Aorta (tissue), 5 donors: ENCODE data around the gene PHC2. TPM values are rescaled to one million over a fixed set of nuclear protein-coding genes. Genes with fewer than 3 reads are reported as not detected.
A peak's percentile ranks its signal among the peaks of the same experiment; 100 is the strongest.

Experiments
- ATAC-seq: fragments of 200-7000 bp; cut with Tn5 transposase; one replicate; pipeline ENCODE4 v1.9.1; 2022; ENCODE audit warnings: moderate library complexity; ENCODE audit not compliant: low FRiP score
- DNase-seq, 2 donors: peaks; one replicate each; pipeline ENCODE4 v3.0.0-alpha.2; 2020
- H3K27ac ChIP-seq, 2 donors: one replicate each; pipeline ENCODE4 v1.5.1; 2013; ENCODE audit warnings: low read length in 2 of 2, mild to moderate bottlenecking in 2 of 2, moderate library complexity in 2 of 2, control low read depth in 1 of 2, inconsistent platforms in 1 of 2, low read depth in 1 of 2
- H3K27me3 ChIP-seq, 2 donors: one replicate each; pipeline ENCODE4 v1.6.1; 2013; ENCODE audit warnings: control low read depth in 1 of 2, low read length in 1 of 2, mild to moderate bottlenecking in 1 of 2, moderate library complexity in 1 of 2; ENCODE audit not compliant: insufficient read depth in 2 of 2, control insufficient read depth in 1 of 2
- H3K36me3 ChIP-seq, 2 donors: one replicate each; pipeline ENCODE4 v1.6.1; 2013; ENCODE audit warnings: control low read depth in 1 of 2, low read length in 1 of 2, mild to moderate bottlenecking in 1 of 2; ENCODE audit not compliant: insufficient read depth in 2 of 2, control insufficient read depth in 1 of 2
- H3K4me1 ChIP-seq, 2 donors: one replicate each; pipeline ENCODE4 v1.6.1; 2013; ENCODE audit warnings: low read length in 2 of 2, control low read depth in 1 of 2, mild to moderate bottlenecking in 1 of 2, moderate library complexity in 1 of 2; ENCODE audit not compliant: insufficient read depth in 2 of 2, control insufficient read depth in 1 of 2
- H3K4me3 ChIP-seq, 2 donors: one replicate each; pipeline ENCODE4 v1.5.1; 2013; ENCODE audit warnings: low read length in 2 of 2, control low read depth in 1 of 2, mild to moderate bottlenecking in 1 of 2
- H3K9me3 ChIP-seq: one replicate; pipeline ENCODE4 v1.6.1; 2013; ENCODE audit warnings: mild to moderate bottlenecking, low read length; ENCODE audit not compliant: control insufficient read depth
- WGBS, 2 donors: extraction: QIAGEN DNeasy Blood & Tissue Kit; methylation state at CpG; one replicate each; pipeline ENCODE4 v1.1.7; 2013; 5-methylcytosine and 5-hydroxymethylcytosine counted together
- intact Hi-C, 2 donors: fragments of 100-400 bp; cut with DNase I; formaldehyde crosslinking; loops; one replicate each; pipeline versions ENCODE4 v1.14.2 to v1.15.0; 2022
- microRNA-seq, 2 donors: library from miRNA; unstranded; fragments of <30 nt; microRNA quantifications; one replicate each; pipeline ENCODE4 v1.2.0, GENCODE V29; 2020
- polyA plus RNA-seq, 2 donors: library from polyadenylated mRNA; stranded (reverse); fragments of 200-250 nt; gene quantifications; one replicate each; pipeline ENCODE4 v1.2.3, GENCODE V29; 2013
- total RNA-seq, 2 donors: library from RNA; stranded (reverse); fragmentation: NEBNext Ultra II Directional; extraction: Animal tissue kit (Norgen Biotek cat#: 25700); gene quantifications; one replicate each; pipeline ENCODE4 v1.2.1, GENCODE V29; 2021
- donor health status: healthy with polysubstance abuse.
- donor health status: Bipolar disorder and iron deficiency.
- donor health status: DM: no; HTN: no; CAD: no.
- donor health status: DM: no; HTN: no; CAD: no.
- donor health status: DM: yes; HTN: yes; CAD: no.

PHC2 gene
- total and polyA plus RNA-seq, 4 donors, result 82.4 to 156 (median 107) TPM

DNA sequence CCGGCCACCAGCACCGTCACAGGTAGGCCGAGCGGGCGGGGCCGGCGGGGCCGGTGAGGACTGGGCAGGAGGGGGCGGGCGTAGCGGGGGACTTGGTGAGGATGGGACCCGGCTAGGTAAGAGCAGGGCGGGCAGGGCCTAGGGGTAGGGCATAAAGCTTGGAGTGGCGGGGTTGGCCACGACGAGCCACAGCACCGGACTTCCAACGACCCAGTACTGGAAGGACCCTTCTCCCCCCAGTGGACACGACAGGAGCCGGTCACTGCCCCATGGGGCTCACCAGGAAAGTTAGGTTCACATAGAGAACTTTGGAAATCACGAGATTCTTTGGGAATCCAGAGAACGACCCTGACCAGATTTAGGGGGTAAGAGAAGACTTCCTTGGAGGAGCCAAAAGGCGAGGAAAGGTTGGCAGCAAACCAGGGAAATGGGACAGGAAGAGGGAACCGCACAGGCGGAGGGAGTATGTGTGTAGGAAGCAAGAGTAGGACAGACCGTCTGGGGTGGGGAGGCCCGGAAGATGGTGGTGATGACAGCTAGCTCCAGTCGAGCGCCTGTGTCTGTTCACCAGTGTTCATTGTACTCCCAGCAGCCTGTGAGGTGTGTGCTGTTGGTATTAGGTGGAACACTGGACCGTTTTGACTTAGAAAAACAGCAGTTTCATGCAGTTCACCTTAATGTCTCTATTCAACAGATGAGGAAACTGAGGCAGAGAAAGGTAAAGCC lies 154.2 kb downstream of the PHC2 start:
- no peaks in the 10 kb centered on the region for H3K27me3 ChIP-seq
- H3K9me3 ChIP-seq, result no peaks in the 10 kb centered on the region
- intact Hi-C loops, result no loop called here
- peaks cover 0 to 7% of the 10 kb centered on the region in 2 donors for H3K36me3 ChIP-seq
- ATAC-seq, result no peak
- no peaks in the 10 kb centered on the region for H3K4me1 ChIP-seq
- WGBS, 2 donors, result 78% methylated on average over 30 of the region's 30 CpGs
- DNase-seq, result peak; percentile 35 to 74
- H3K4me3 ChIP-seq, result no peak overlapping the region
- no peak overlapping the region for H3K27ac ChIP-seq

- no peak overlapping the region for H3K27ac ChIP-seq
- no peak overlapping the region for H3K4me3 ChIP-seq
- H3K27me3 ChIP-seq, result no peaks in the 10 kb centered on the region
- H3K36me3 ChIP-seq, result peaks cover 0 to 2% of the 10 kb centered on the region in 2 donors
- intact Hi-C loops, result no loop called here
- no peaks in the 10 kb centered on the region for H3K9me3 ChIP-seq
- H3K4me1 ChIP-seq, result peaks cover 0 to 4% of the 10 kb centered on the region in 2 donors
- peak; percentile 27 to 68 for DNase-seq
- no peak for ATAC-seq
- 90% methylated on average over 41 to 45 of the region's 45 CpGs for WGBS, 2 donors
These were observed 155.0 kb downstream of the PHC2 start for GRCh38 chr1:33275706-33276572.

DNA sequence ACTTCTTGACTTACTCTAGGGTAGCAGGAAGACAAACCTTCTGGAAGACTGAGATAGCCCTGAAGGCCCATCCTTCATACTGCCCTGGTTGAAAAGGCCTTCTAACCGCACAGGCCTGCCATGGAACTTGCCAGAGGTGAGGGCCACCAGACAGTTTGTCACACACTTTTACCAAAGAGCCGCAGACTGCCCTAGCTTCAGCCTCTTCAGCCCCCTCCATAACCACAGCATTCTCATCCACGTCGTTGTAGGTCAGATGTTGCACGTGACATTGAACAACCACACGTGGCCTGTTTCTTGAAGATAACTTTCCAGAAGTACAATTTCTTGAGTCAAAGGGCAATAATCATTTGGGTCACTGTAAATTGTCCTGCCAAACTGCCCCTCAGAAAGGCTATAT lies 155.7 kb downstream of the PHC2 start:
- Histone ChIP-seq H3K27ac (no peak overlapping the region), H3K4me3 (no peak overlapping the region), H3K36me3 (peaks cover 0 to 2% of the 10 kb centered on the region in 2 donors), H3K27me3 (no peaks in the 10 kb centered on the region), H3K4me1 (peaks cover 0 to 6% of the 10 kb centered on the region in 2 donors), H3K9me3 (no peaks in the 10 kb centered on the region)
- no peak for ATAC-seq
- 46 to 49% methylated on average over 6 of the region's 6 CpGs for WGBS, 2 donors
- intact Hi-C loops, result no loop called here
- DNase-seq, result peak; percentile 17 to 20

DNA sequence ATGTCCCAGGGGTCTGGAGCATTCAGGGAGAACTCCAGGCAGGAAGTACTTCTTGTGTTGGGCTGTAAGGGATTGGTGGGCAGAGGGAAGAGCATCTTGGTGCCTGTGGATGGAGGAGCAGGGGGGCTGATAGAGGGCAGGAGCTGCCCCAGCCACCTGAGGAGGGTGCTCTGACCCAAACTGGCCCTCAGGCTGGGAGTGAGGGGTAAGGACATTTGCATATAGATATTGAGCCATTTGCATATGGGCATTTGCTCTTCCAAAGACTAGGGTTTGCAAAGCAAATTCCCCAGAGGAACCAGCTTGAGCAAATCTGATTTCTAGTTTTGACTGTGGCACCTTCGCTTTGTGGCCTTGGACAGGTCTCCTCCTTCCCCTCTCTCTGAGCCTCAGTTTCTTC lies 156.4 kb downstream of the PHC2 start:
- Histone ChIP-seq H3K27me3 (no peaks in the 10 kb centered on the region), H3K4me3 (no peak overlapping the region), H3K36me3 (no peaks in the 10 kb centered on the region), H3K27ac (no peak overlapping the region), H3K9me3 (no peaks in the 10 kb centered on the region), H3K4me1 (peaks cover 0 to 6% of the 10 kb centered on the region in 2 donors)
- ATAC-seq (no peak), DNase-seq (peak in 1 of 2 donors; percentile 24)
- intact Hi-C loops, result no loop called here
- WGBS, 2 donors, result 84 to 90% methylated on average over 1 of the region's 1 CpG

DNA sequence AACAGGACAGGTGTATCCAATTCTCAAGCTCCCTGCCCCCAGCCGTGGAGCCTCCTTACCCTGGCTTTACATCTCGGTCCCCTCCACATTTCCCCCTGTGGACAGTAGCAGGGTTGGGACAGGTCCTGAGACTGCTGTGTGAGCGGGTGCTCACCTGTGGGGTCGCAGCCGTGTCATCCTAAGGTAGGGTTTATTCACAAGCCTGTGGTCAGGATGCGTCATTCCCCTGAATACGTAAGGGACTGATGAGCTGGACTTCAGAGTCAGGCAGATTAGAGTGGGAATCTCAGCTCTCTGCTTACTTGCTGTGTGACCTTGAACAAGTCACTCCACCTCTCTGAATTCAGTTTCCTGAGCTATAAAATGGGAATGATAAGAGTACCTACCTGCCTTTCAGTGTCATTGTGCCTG lies 156.9 kb downstream of the PHC2 start:
- Histone ChIP-seq H3K27me3 (no peaks in the 10 kb centered on the region), H3K27ac (peak overlapping the region in 1 of 2 donors; percentile 10), H3K4me1 (peaks cover 0 to 6% of the 10 kb centered on the region in 2 donors), H3K9me3 (no peaks in the 10 kb centered on the region), H3K4me3 (no peak overlapping the region), H3K36me3 (no peaks in the 10 kb centered on the region)
- WGBS, 2 donors, result 71 to 72% methylated on average over 7 of the region's 7 CpGs
- peak; percentile 29 to 57 for DNase-seq
- no peak for ATAC-seq
- intact Hi-C loops, result no loop called here

Small RNA genes lying within 50 kb of the gene (microRNA-seq; reads per million reads assigned to microRNA genes)
- 23.9 to 133 reads per million in 2 donors for gene MIR3605

Other genes with a start within 250 kb of the PHC2 start
- gene TRIM62, start 249.1 kb downstream of the PHC2 start, total RNA-seq, result 1 to 10 TPM; 5.7 to 8.0 TPM
- gene TRIM62, start 249.1 kb downstream of the PHC2 start, polyA plus RNA-seq, result 1 to 10 TPM; 1.0 to 7.7 TPM
- 10 to 100 TPM; 36.2 to 44.0 TPM for gene ZNF362, start 174.6 kb downstream of the PHC2 start, total RNA-seq
- gene ZNF362, start 174.6 kb downstream of the PHC2 start, polyA plus RNA-seq, result 10 to 100 TPM; 12.4 to 26.1 TPM
- under 1 TPM; 0.36 to 0.81 TPM for gene A3GALT2, start 110.0 kb downstream of the PHC2 start, total RNA-seq
- gene A3GALT2, start 110.0 kb downstream of the PHC2 start, polyA plus RNA-seq, result not detected
- 1 to 10 TPM; 5.9 to 8.0 TPM for gene ZSCAN20, start 41.5 kb upstream of the PHC2 start, total RNA-seq
- gene ZSCAN20, start 41.5 kb upstream of the PHC2 start, polyA plus RNA-seq, result 1 to 10 TPM; 2.1 to 2.2 TPM